K562 (cell line): ENCODE measurements around the gene LRRC4B.

Experiments
- POLR2G ChIP-seq: fragments of 200-400 bp; formaldehyde crosslinking; IDR thresholded peaks from 2 replicates; pipeline ENCODE4 v1.6.1; 2017; ENCODE audit warnings: low read depth, mild to moderate bottlenecking, antibody characterized with exemption, low read length, moderate library complexity
- SIX5 ChIP-seq, 2 experiments: IDR thresholded peaks; 2 replicates each; pipeline ENCODE4 v1.6.1; 2011; ENCODE audit warnings: low read length in 2 of 2, borderline replicate concordance in 1 of 2, low read depth in 1 of 2, mild to moderate bottlenecking in 1 of 2, moderate library complexity in 1 of 2; ENCODE audit not compliant: insufficient read depth in 1 of 2

DNA sequence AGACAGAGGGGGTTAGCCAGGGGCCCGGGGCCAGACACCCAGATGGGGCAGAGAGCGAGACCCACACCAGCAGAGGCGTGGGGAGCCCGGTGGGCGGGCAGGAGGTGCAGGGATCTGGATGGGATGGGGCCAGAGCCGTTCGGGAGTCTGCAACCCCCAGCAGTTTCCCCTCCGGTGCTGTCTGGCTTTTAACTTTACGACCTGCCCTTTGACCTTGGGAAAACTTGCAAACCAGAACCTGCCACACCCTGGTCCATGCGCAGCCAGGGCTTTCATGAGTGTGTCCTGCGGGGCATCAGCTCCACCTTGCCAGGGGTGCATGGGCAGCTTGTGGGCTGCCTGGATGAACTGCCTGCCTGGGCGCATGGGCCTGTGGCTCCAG is 67.1 kb downstream of the LRRC4B start:
- TF ChIP-seq POLR2G, result no peak
- no peak for TF ChIP-seq SIX5 (IDR thresholded peaks at IDR 0.05; ENCODE audit: borderline replicate concordance in 1 of 2, insufficient read depth in 1 of 2, low read depth in 1 of 2, low read length in 2 of 2)
